GOT3 (cell line): ENCODE results near the gene ASF1B.
A peak's percentile ranks its signal among the peaks of the same experiment; 100 is the strongest.
"Not testable (repeated sequence)": the region's sequence is repeated elsewhere in the genome, so short reads cannot be mapped to it uniquely, and the experiment has no call there.

ENCODE experiments used
- DNase-seq: peaks from one replicate; lab custom pipeline; 2025; ENCODE audit warnings: mixed read lengths; lab: John Stamatoyannopoulos, UW

The ASF1B gene

GRCh38 chr19:14136509-14137281 lies at the start of gene ASF1B:
Gene ASF1B, minus strand, starts transcription at chr19:14136589. Its CDS starts 133 bp downstream, at chr19:14136456.
- peak; percentile 98 for DNase-seq

- not testable (repeated sequence) for DNase-seq
Observed at GRCh38 chr19:14185691-14186090, 49.3 kb upstream of the ASF1B start.

GRCh38 chr19:14185158-14185557 lies 48.8 kb upstream of the ASF1B start:
- DNase-seq = no peak

- no peak for DNase-seq
Observed at GRCh38 chr19:14183741-14184350, 47.5 kb upstream of the ASF1B start.

- DNase-seq = no peak
Observed at GRCh38 chr19:14182476-14182875, 46.1 kb upstream of the ASF1B start.

- DNase-seq = no peak
Observed at GRCh38 chr19:14181906-14182305, 45.5 kb upstream of the ASF1B start.

GRCh38 chr19:14181199-14181598 lies 44.8 kb upstream of the ASF1B start:
- not testable (repeated sequence) for DNase-seq

- DNase-seq = no peak
Observed at GRCh38 chr19:14177496-14178074, 41.2 kb upstream of the ASF1B start.

GRCh38 chr19:14175351-14175792 lies 39.0 kb upstream of the ASF1B start:
- no peak for DNase-seq

- DNase-seq = no peak
Observed at GRCh38 chr19:14174883-14175282, 38.5 kb upstream of the ASF1B start.

GRCh38 chr19:14168993-14169392 lies 32.6 kb upstream of the ASF1B start:
- no peak for DNase-seq

GRCh38 chr19:14168259-14168972 lies 32.0 kb upstream of the ASF1B start:
- no peak for DNase-seq

GRCh38 chr19:14167576-14168138 lies 31.3 kb upstream of the ASF1B start:
- DNase-seq = no peak

GRCh38 chr19:14166999-14167575 lies 30.7 kb upstream of the ASF1B start:
- no peak for DNase-seq

- DNase-seq = no peak
Observed at GRCh38 chr19:14165990-14166830, 29.8 kb upstream of the ASF1B start.

- DNase-seq = no peak
Observed at GRCh38 chr19:14164724-14165493, 28.5 kb upstream of the ASF1B start.

- DNase-seq = no peak
Observed at GRCh38 chr19:14164082-14164481, 27.7 kb upstream of the ASF1B start.

GRCh38 chr19:14162871-14163297 lies 26.5 kb upstream of the ASF1B start:
- DNase-seq = no peak

GRCh38 chr19:14161305-14161704 lies 24.9 kb upstream of the ASF1B start:
- DNase-seq = no peak
